Measurements from ENCODE around the gene NR3C1. TPM values are rescaled to one million over a fixed set of nuclear protein-coding genes. Genes with fewer than 3 reads are reported as not detected.

The NR3C1 gene
- total RNA-seq, 2 donors from 2014 or later, result 9.5 to 20.5 TPM

DNA sequence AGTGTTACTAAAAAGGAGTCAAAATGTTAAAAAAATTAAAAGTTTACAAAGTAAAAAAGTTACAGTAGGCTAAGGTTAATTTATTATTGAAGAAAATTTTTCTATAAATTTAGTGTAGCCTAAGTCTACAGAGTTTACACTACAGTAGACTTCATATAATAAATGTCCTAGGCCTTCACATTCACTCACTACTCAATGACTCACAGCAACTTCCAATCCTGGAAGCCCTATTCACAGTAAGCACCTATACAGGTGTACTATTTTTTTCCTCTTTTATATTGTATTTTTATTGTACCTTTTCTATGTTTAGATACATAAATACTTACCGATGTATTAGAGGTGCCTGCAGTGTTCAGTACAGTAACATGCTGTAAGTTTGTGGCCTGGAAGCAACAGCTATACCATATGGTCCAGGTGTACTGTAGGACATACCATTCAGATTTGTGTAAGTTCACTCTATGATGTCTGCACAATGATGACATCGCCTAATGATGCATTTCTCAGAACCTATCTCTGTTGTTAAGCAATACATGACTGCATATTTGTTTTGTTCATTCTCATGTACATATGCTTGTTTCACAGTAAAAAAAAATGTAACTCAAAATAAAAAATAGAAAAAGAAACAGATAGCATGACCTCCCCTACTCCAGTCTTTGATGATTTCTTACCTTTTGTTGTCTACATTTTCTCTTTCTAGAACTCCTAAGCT lies 64.7 kb downstream of the NR3C1 start:
- H3K4me1 ChIP-seq (ENCODE audit: control insufficient read depth, insufficient read depth, low read length), result peaks cover 8% of the 10 kb centered on the region
- no peak for DNase-seq
- no peaks in the 10 kb centered on the region for H3K9me3 ChIP-seq (ENCODE audit: control insufficient read depth, low read length)
- Mint-ChIP-seq H3K27ac (no peak overlapping the region), H3K27me3 (ENCODE audit: insufficient read depth) (no peaks in the 10 kb centered on the region), H3K4me3 (no peak overlapping the region), H3K9me3 (no peaks in the 10 kb centered on the region), H3K36me3 (ENCODE audit: low read depth) (peaks cover 4% of the 10 kb centered on the region), H3K4me1 (peaks cover 30% of the 10 kb centered on the region)
- no peak overlapping the region for H3K4me3 ChIP-seq (ENCODE audit: low read length)
- TF ChIP-seq, protein P1, sequence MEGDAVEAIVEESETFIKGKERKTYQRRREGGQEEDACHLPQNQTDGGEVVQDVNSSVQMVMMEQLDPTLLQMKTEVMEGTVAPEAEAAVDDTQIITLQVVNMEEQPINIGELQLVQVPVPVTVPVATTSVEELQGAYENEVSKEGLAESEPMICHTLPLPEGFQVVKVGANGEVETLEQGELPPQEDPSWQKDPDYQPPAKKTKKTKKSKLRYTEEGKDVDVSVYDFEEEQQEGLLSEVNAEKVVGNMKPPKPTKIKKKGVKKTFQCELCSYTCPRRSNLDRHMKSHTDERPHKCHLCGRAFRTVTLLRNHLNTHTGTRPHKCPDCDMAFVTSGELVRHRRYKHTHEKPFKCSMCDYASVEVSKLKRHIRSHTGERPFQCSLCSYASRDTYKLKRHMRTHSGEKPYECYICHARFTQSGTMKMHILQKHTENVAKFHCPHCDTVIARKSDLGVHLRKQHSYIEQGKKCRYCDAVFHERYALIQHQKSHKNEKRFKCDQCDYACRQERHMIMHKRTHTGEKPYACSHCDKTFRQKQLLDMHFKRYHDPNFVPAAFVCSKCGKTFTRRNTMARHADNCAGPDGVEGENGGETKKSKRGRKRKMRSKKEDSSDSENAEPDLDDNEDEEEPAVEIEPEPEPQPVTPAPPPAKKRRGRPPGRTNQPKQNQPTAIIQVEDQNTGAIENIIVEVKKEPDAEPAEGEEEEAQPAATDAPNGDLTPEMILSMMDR (conservative IDR thresholded peaks at IDR 0.05), result no peak
- H3K9ac ChIP-seq (ENCODE audit: extremely low read depth, low read length, poor library complexity, severe bottlenecking), result no peak overlapping the region
- no peaks in the 10 kb centered on the region for H3K27me3 ChIP-seq (ENCODE audit: control insufficient read depth, insufficient read depth, low read length, poor library complexity, severe bottlenecking)
- 98 to 100% methylated on average over 2 of the region's 2 CpGs for WGBS, 2 experiments (ENCODE audit: insufficient coverage in 1 of 2, insufficient read length in 1 of 2)
- no peak overlapping the region for H3K27ac ChIP-seq (ENCODE audit: low read depth, low read length)
- no peaks in the 10 kb centered on the region for H3K36me3 ChIP-seq (ENCODE audit: control insufficient read depth, insufficient read depth, low read length)

DNA sequence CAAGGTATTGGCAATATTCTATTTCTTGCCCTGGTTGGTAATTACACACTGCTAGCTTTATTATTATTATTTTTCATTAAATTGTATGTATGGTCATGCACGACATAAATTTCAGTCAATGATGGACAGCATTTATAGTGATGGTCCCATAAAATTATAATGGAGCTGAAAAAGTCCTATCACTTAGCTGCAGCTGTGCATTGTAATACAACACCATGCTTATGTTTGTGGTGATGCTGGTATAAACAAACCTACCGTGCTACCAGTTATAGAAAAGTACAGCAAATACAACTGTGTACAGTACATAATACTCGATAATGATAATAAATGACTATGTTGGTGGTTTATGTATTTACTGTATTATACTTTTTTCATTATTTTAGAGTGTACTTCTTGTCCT lies 65.5 kb downstream of the NR3C1 start:
- 100% methylated on average over 1 of the region's 3 CpGs; no CpG with 5 or more reads in 1 of the 2 experiments for WGBS, 2 experiments (ENCODE audit: insufficient coverage in 1 of 2, insufficient read length in 1 of 2)
- Mint-ChIP-seq H3K36me3 (ENCODE audit: low read depth) (peaks cover 7% of the 10 kb centered on the region), H3K4me3 (no peak overlapping the region), H3K4me1 (peaks cover 22% of the 10 kb centered on the region), H3K9me3 (no peaks in the 10 kb centered on the region), H3K27ac (no peak overlapping the region), H3K27me3 (ENCODE audit: insufficient read depth) (no peaks in the 10 kb centered on the region)
- no peak overlapping the region for H3K27ac ChIP-seq (ENCODE audit: low read depth, low read length)
- no peak overlapping the region for H3K9ac ChIP-seq (ENCODE audit: extremely low read depth, low read length, poor library complexity, severe bottlenecking)
- DNase-seq, result no peak
- peaks cover 4% of the 10 kb centered on the region for H3K4me1 ChIP-seq (ENCODE audit: control insufficient read depth, insufficient read depth, low read length)
- no peak overlapping the region for H3K4me3 ChIP-seq (ENCODE audit: low read length)
- H3K27me3 ChIP-seq (ENCODE audit: control insufficient read depth, insufficient read depth, low read length, poor library complexity, severe bottlenecking), result no peaks in the 10 kb centered on the region
- H3K9me3 ChIP-seq (ENCODE audit: control insufficient read depth, low read length), result no peaks in the 10 kb centered on the region
- TF ChIP-seq, protein P1 (conservative IDR thresholded peaks at IDR 0.05), result no peak
- H3K36me3 ChIP-seq (ENCODE audit: control insufficient read depth, insufficient read depth, low read length), result no peaks in the 10 kb centered on the region

DNA sequence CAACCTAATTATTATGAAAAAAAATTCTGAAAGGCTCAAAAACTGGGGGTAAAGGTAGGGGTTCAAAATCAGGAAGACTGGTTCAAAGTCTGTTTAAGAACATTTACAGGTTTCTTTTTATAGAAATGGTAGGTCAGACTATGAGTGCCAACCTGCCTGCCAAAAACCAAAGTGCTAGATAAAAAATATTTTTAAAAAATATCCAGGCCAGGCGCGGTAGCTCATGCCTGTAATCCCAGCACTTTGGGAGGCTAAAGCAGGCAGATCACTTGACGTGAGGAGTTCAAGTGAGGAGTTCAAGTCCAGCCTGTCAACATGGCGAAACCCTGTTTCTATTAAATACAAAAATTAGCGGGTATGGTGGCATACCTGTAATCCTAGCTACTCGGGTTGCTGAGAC lies 67.0 kb downstream of the NR3C1 start:
- Histone ChIP-seq H3K4me1 (ENCODE audit: control insufficient read depth, insufficient read depth, low read length) (no peaks in the 10 kb centered on the region), H3K27me3 (ENCODE audit: control insufficient read depth, insufficient read depth, low read length, poor library complexity, severe bottlenecking) (no peaks in the 10 kb centered on the region), H3K36me3 (ENCODE audit: control insufficient read depth, insufficient read depth, low read length) (no peaks in the 10 kb centered on the region), H3K4me3 (ENCODE audit: low read length) (no peak overlapping the region), H3K9me3 (ENCODE audit: control insufficient read depth, low read length) (no peaks in the 10 kb centered on the region), H3K9ac (ENCODE audit: extremely low read depth, low read length, poor library complexity, severe bottlenecking) (no peak overlapping the region), H3K27ac (ENCODE audit: low read depth, low read length) (no peak overlapping the region)
- no peak overlapping the region for H3K27ac Mint-ChIP-seq
- H3K9me3 Mint-ChIP-seq, result no peaks in the 10 kb centered on the region
- peaks cover 14% of the 10 kb centered on the region for H3K4me1 Mint-ChIP-seq
- no peaks in the 10 kb centered on the region for H3K27me3 Mint-ChIP-seq (ENCODE audit: insufficient read depth)
- no peak overlapping the region for H3K4me3 Mint-ChIP-seq
- TF ChIP-seq, protein P1 (conservative IDR thresholded peaks at IDR 0.05), result no peak
- 95 to 97% methylated on average over 6 of the region's 6 CpGs for WGBS, 2 experiments (ENCODE audit: insufficient coverage in 1 of 2, insufficient read length in 1 of 2)
- H3K36me3 Mint-ChIP-seq (ENCODE audit: low read depth), result peaks cover 10% of the 10 kb centered on the region
- DNase-seq, result no peak

Data from endodermal cell (in vitro differentiated cells).